K562 (cell line): Measurements from ENCODE around the gene RDH14. TPM values are rescaled to one million over a fixed set of nuclear protein-coding genes. Genes with fewer than 3 reads are reported as not detected.

Source experiments
- BRD9 ChIP-seq: fragments of 450-650 bp; IDR thresholded peaks from 2 replicates; pipeline ENCODE4 v1.6.1; 2018; ENCODE audit warnings: low read depth; ENCODE audit not compliant: partially characterized antibody
- CEBPG ChIP-seq, 3 experiments: fragments of 200-800 bp in 1 of 3; sonication (Bioruptor generic) in 1 of 3; sonication (generic) in 1 of 3; formaldehyde crosslinking in 1 of 3; IDR thresholded peaks in 2 of 3; conservative IDR thresholded peaks in 1 of 3; 2 replicates each; pipeline versions ENCODE4 v1.6.1 to v1.8.0; 2016 to 2022; ENCODE audit warnings: missing compliant biosample characterization in 2 of 3, missing genetic modification characterization in 2 of 3, mild to moderate bottlenecking in 1 of 3, missing genetic modification reagents in 1 of 3
- MTA1 ChIP-seq: fragments of 450-650 bp; IDR thresholded peaks from 2 replicates; pipeline ENCODE4 v1.6.1; 2017; ENCODE audit warnings: borderline replicate concordance
- MTA2 ChIP-seq: fragments of 450-650 bp; IDR thresholded peaks from 2 replicates; pipeline ENCODE4 v1.6.1; 2016; ENCODE audit warnings: low read depth
- NFE2L1 ChIP-seq: fragments of 450-650 bp; IDR thresholded peaks from 2 replicates; pipeline ENCODE4 v1.6.1; 2016; ENCODE audit warnings: missing genetic modification characterization, low read depth, mild to moderate bottlenecking, missing compliant biosample characterization, moderate library complexity, borderline replicate concordance
- NFIC ChIP-seq: fragments of 450-650 bp; IDR thresholded peaks from 2 replicates; pipeline ENCODE4 v1.6.1; 2017; ENCODE audit warnings: mild to moderate bottlenecking, inconsistent platforms
- polyA plus RNA-seq, 8 experiments: library from polyadenylated mRNA; depleted of rRNA in 4 of 8; stranded (reverse) in 5 of 8; unstranded in 3 of 8; fragments of >200 nt; fragmentation: Nextera tagmentation in 2 of 8; fragmentation: Illumina TruSeq in 1 of 8; extraction: Ambion mirVana in 2 of 8; extraction: Trizol in 1 of 8; gene quantifications; 2 replicates each; pipeline versions ENCODE4 v1.2.1 to v1.2.3, GENCODE V29; 2011 to 2014; ENCODE audit warnings: inconsistent platforms in 1 of 8, missing spikeins in 1 of 8
- total RNA-seq, 7 experiments: library from RNA; depleted of rRNA in 6 of 7; stranded (reverse); fragments of >200 nt in 6 of 7; fragmentation: Illumina TruSeq in 2 of 7; extraction: Trizol in 2 of 7; gene quantifications; 2 replicates each; pipeline versions ENCODE4 v1.2.1 to v1.2.3, GENCODE V29; 2011 to 2021; ENCODE audit warnings: low replicate concordance in 1 of 7
- TF ChIP-seq, protein P1 (sequence below): fragments of 450-650 bp; IDR thresholded peaks from 2 replicates; pipeline ENCODE4 v1.6.1; 2016; ENCODE audit warnings: low read depth, mild to moderate bottlenecking, moderate library complexity
- TF ChIP-seq, protein P2 (sequence below), 2 experiments: fragments of 450-650 bp; IDR thresholded peaks; 2 replicates each; pipeline ENCODE4 v1.6.1; 2016; ENCODE audit warnings: mild to moderate bottlenecking in 2 of 2, borderline replicate concordance in 1 of 2, low read depth in 1 of 2, moderate library complexity in 1 of 2
- TF ChIP-seq, protein P3 (sequence below): sonication (generic); formaldehyde crosslinking; IDR thresholded peaks from 2 replicates; pipeline ENCODE4 v1.8.1; 2023; ENCODE audit warnings: missing genetic modification reagents, mild to moderate bottlenecking, borderline replicate concordance
- TF ChIP-seq, protein P4 (sequence below), 2 experiments: IDR thresholded peaks; 2 replicates each; pipeline ENCODE4 v1.6.1; 2011; ENCODE audit warnings: borderline replicate concordance in 1 of 2, control low read depth in 1 of 2, low read depth in 1 of 2, low read length in 1 of 2, mild to moderate bottlenecking in 1 of 2, mixed read lengths in 1 of 2, moderate library complexity in 1 of 2; ENCODE audit not compliant: insufficient read depth in 1 of 2, insufficient read length in 1 of 2, poor library complexity in 1 of 2, severe bottlenecking in 1 of 2; ENCODE audit errors: extremely low read depth in 1 of 2

The RDH14 gene
- total and polyA plus RNA-seq, 9 of the 15 experiments (the other 6 are each of a cell fraction or from before 2014, with no cell fraction given): 6.7 to 26.2 (median 20.9) TPM

DNA sequence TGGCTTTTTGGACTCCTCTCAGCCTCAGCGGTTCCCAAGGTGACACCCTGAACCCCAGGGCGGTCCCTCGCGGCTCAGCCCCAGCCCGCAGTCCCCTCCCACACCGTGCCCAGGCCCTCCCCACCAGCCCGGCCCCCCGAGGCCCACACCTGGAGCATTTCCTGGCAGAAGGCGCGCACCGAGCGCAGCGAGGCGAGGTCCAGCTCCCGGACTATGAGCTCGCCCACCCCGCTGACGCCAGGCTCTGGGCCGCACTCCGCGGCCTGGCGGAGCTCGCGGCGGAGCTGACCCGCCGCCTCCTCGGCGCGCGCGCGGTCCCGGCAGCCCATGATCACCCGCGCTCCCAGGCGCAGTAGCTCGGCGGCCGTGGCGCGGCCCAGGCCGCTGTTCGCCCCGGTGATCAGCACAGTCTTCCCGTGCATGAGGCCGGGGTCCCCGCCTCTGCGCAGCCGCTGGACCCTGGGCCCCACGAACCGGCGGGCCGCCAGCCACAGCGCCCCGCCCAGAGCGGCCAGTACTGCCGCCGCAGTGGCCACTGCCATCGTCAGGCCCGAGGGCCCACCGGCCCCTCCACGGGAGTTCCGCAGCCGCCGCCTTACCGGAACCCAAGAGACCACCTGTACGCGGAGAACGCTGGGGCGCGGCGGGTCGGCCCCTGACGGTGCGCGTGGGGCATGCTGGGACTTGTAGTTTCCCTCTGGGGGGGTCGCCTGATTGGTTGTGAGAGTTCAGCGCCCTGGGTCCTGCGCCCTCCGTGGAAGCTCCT, at the start of gene RDH14 (continued):
- TF ChIP-seq, protein P1, sequence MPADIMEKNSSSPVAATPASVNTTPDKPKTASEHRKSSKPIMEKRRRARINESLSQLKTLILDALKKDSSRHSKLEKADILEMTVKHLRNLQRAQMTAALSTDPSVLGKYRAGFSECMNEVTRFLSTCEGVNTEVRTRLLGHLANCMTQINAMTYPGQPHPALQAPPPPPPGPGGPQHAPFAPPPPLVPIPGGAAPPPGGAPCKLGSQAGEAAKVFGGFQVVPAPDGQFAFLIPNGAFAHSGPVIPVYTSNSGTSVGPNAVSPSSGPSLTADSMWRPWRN: no peak
- TF ChIP-seq MTA2 (no peak), NFIC (no peak), MTA1 (no peak), CEBPG (CRISPR knock-in tag; IDR thresholded peaks at IDR 0.05) (no peak), CEBPG (tag; conservative IDR thresholded peaks at IDR 0.05 in 1 of 2, IDR thresholded peaks at IDR 0.05 in 1 of 2) (no peak), BRD9 (no peak), NFE2L1 (tag) (no peak)
- TF ChIP-seq, protein P2, sequence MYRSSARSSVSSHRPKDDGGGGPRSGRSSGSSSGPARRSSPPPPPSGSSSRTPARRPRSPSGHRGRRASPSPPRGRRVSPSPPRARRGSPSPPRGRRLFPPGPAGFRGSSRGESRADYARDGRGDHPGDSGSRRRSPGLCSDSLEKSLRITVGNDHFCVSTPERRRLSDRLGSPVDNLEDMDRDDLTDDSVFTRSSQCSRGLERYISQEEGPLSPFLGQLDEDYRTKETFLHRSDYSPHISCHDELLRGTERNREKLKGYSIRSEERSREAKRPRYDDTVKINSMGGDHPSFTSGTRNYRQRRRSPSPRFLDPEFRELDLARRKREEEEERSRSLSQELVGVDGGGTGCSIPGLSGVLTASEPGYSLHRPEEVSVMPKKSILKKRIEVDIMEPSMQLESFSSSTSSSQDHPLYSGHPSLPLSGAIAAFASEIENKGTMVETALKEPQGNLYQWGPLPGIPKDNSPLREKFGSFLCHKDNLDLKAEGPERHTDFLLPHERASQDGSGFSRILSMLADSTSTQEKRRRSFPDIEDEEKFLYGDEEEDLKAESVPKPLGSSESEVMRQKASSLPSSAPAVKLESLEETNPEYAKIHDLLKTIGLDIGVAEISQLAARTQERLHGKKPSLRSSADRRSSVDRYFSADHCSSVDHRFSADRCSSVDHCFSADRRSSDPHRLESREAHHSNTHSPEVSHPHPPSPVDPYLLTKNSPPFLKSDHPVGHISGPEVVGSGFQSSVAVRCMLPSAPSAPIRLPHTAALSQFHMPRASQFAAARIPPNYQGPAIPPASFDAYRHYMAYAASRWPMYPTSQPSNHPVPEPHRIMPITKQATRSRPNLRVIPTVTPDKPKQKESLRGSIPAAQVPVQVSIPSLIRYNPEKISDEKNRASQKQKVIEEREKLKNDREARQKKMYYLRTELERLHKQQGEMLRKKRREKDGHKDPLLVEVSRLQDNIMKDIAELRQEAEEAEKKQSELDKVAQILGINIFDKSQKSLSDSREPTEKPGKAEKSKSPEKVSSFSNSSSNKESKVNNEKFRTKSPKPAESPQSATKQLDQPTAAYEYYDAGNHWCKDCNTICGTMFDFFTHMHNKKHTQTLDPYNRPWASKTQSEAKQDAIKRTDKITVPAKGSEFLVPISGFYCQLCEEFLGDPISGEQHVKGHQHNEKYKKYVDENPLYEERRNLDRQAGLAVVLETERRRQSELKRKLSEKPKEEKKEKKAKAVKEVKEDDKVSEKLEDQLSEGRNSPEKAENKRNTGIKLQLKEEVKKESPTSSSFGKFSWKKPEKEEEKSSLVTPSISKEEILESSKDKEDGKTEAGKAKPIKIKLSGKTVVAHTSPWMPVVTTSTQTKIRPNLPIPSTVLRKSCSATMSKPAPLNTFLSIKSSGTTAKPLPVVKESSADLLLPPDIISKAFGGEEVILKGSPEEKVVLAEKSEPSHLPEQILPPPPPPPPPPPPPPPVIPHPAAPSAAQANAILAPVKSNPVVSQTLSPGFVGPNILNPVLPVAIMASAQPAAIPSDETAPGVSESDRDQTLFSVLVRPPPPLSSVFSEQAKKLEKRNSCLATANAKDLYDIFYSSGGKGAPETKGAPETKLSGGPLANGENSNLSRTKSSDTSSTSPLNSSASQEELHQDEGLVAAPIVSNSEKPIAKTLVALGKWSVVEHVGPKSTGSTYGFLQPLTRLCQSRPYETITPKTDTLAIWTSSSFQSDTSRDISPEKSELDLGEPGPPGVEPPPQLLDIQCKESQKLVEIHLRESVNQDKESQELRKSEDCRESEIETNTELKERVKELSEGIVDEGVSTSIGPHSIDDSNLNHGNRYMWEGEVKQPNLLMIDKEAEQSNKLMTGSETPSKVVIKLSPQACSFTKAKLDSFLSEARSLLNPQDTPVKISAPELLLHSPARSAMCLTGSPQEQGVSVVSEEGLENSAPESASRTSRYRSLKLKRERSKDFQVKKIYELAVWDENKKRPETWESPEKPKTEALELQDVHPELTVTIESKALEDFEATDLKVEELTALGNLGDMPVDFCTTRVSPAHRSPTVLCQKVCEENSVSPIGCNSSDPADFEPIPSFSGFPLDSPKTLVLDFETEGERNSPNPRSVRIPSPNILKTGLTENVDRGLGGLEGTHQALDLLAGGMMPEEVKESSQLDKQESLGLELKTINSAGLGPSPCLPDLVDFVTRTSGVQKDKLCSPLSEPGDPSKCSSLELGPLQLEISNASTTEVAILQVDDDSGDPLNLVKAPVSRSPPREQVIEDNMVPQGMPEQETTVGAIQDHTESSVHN (IDR thresholded peaks at IDR 0.05; ENCODE audit: borderline replicate concordance in 1 of 2, low read depth in 1 of 2): no peak
- TF ChIP-seq, protein P3, sequence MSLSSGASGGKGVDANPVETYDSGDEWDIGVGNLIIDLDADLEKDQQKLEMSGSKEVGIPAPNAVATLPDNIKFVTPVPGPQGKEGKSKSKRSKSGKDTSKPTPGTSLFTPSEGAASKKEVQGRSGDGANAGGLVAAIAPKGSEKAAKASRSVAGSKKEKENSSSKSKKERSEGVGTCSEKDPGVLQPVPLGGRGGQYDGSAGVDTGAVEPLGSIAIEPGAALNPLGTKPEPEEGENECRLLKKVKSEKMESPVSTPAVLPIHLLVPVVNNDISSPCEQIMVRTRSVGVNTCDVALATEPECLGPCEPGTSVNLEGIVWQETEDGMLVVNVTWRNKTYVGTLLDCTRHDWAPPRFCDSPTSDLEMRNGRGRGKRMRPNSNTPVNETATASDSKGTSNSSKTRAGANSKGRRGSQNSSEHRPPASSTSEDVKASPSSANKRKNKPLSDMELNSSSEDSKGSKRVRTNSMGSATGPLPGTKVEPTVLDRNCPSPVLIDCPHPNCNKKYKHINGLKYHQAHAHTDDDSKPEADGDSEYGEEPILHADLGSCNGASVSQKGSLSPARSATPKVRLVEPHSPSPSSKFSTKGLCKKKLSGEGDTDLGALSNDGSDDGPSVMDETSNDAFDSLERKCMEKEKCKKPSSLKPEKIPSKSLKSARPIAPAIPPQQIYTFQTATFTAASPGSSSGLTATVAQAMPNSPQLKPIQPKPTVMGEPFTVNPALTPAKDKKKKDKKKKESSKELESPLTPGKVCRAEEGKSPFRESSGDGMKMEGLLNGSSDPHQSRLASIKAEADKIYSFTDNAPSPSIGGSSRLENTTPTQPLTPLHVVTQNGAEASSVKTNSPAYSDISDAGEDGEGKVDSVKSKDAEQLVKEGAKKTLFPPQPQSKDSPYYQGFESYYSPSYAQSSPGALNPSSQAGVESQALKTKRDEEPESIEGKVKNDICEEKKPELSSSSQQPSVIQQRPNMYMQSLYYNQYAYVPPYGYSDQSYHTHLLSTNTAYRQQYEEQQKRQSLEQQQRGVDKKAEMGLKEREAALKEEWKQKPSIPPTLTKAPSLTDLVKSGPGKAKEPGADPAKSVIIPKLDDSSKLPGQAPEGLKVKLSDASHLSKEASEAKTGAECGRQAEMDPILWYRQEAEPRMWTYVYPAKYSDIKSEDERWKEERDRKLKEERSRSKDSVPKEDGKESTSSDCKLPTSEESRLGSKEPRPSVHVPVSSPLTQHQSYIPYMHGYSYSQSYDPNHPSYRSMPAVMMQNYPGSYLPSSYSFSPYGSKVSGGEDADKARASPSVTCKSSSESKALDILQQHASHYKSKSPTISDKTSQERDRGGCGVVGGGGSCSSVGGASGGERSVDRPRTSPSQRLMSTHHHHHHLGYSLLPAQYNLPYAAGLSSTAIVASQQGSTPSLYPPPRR (CRISPR knock-in tag): no peak
- TF ChIP-seq, protein P4, sequence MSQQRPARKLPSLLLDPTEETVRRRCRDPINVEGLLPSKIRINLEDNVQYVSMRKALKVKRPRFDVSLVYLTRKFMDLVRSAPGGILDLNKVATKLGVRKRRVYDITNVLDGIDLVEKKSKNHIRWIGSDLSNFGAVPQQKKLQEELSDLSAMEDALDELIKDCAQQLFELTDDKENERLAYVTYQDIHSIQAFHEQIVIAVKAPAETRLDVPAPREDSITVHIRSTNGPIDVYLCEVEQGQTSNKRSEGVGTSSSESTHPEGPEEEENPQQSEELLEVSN (IDR thresholded peaks at IDR 0.05; ENCODE audit: borderline replicate concordance in 1 of 2, extremely low read depth in 1 of 2, insufficient read depth in 1 of 2, insufficient read length in 1 of 2, low read depth in 1 of 2, low read length in 1 of 2, poor library complexity in 1 of 2, severe bottlenecking in 1 of 2): peak in 1 of 2 experiments; percentile 28
